Gastrocnemius medialis (tissue), 4 donors: ENCODE measurements around the gene KRT8.

Source experiments
- CTCF ChIP-seq, 5 experiments: fragments of 450-650 bp in 3 of 5; fragments of 200-600 bp in 2 of 5; sonication (generic) in 2 of 5; IDR thresholded peaks in 4 of 5; conservative IDR thresholded peaks in 1 of 5; 1 replicate in 4 of 5; 2 replicates in 1 of 5; pipeline ENCODE4 v1.5.1; 2016 to 2019; ENCODE audit warnings: antibody characterized with exemption in 5 of 5, mild to moderate bottlenecking in 3 of 5, moderate library complexity in 3 of 5
- POLR2A ChIP-seq, 2 donors: fragments of 450-650 bp; IDR thresholded peaks; one replicate each; pipeline ENCODE4 v1.6.1; 2017; ENCODE audit warnings: antibody characterized with exemption in 2 of 2, mild to moderate bottlenecking in 2 of 2, moderate library complexity in 2 of 2

GRCh38 chr12:52900166-52900895 is 4.5 kb downstream of the KRT8 start:
- no peak for TF ChIP-seq POLR2A (IDR thresholded peaks at IDR 0.05)
- TF ChIP-seq CTCF (IDR thresholded peaks at IDR 0.05 in 4 of 5, conservative IDR thresholded peaks at IDR 0.05 in 1 of 5): no peak
